Stimulated activated CD4-positive, alpha-beta T cell treated with anti-CD3 and anti-CD28 coated beads, TNF-alpha, amount 100 ng/mL, for 24 hours (primary cell): ENCODE measurements around the gene ANKRD30B.
"Not testable (repeated sequence)": the region's sequence is repeated elsewhere in the genome, so short reads cannot be mapped to it uniquely, and the experiment has no call there.

Experiments used
- DNase-seq, 3 experiments: peaks; one replicate each; pipeline ENCODE4 v3.0.0-alpha.2; 2020; ENCODE audit warnings: low read depth in 3 of 3

ANKRD30B gene

GRCh38 chr18:14747513-14748474 is at the start of gene ANKRD30B:
ANKRD30B (plus strand) TSS chr18:14748172; CDS start chr18:14748420, 248 bp downstream.
- DNase-seq = no peak

GRCh38 chr18:14701286-14702040 is 46.5 kb upstream of the ANKRD30B start:
- DNase-seq = not testable (repeated sequence)

GRCh38 chr18:14709761-14710160 is 38.2 kb upstream of the ANKRD30B start:
- not testable (repeated sequence) for DNase-seq

GRCh38 chr18:14721569-14721968 is 26.4 kb upstream of the ANKRD30B start:
- not testable (repeated sequence) for DNase-seq

GRCh38 chr18:14739056-14739455 is 8.9 kb upstream of the ANKRD30B start:
- DNase-seq = not testable (repeated sequence)

- no peak for DNase-seq
These were observed 1.1 kb upstream of the ANKRD30B start for GRCh38 chr18:14746897-14747296.

- DNase-seq = no peak
These were observed 524 bp downstream of the ANKRD30B start for GRCh38 chr18:14748496-14748895.

GRCh38 chr18:14763566-14763965 is 15.6 kb downstream of the ANKRD30B start:
- not testable (repeated sequence) for DNase-seq

- no peak for DNase-seq
These were observed 19.5 kb downstream of the ANKRD30B start for GRCh38 chr18:14767474-14767873.

GRCh38 chr18:14768241-14768640 is 20.3 kb downstream of the ANKRD30B start:
- no peak for DNase-seq

- DNase-seq = no peak
These were observed 21.4 kb downstream of the ANKRD30B start for GRCh38 chr18:14769381-14769780.

- no peak for DNase-seq
These were observed 28.8 kb downstream of the ANKRD30B start for GRCh38 chr18:14776801-14777200.

GRCh38 chr18:14781671-14782070 is 33.7 kb downstream of the ANKRD30B start:
- no peak for DNase-seq

GRCh38 chr18:14784133-14784532 is 36.2 kb downstream of the ANKRD30B start:
- no peak for DNase-seq

- not testable (repeated sequence) for DNase-seq
These were observed 48.9 kb downstream of the ANKRD30B start for GRCh38 chr18:14796876-14797275.

GRCh38 chr18:14797969-14798764 is 50.2 kb downstream of the ANKRD30B start:
- not testable (repeated sequence) for DNase-seq

GRCh38 chr18:14811081-14811480 is 63.1 kb downstream of the ANKRD30B start:
- not testable (repeated sequence) for DNase-seq

- not testable (repeated sequence) for DNase-seq
These were observed 79.1 kb downstream of the ANKRD30B start for GRCh38 chr18:14826972-14827632.

- DNase-seq = not testable (repeated sequence)
These were observed 93.6 kb downstream of the ANKRD30B start for GRCh38 chr18:14841607-14842006.

GRCh38 chr18:14851533-14851932 is 103.6 kb downstream of the ANKRD30B start:
- DNase-seq = not testable (repeated sequence)

- DNase-seq = not testable (repeated sequence)
These were observed 107.7 kb downstream of the ANKRD30B start for GRCh38 chr18:14855634-14856033.
